OCI-M2 (cell line): ENCODE data around the gene PCGF1.

ENCODE experiments used
- DNase-seq: peaks from one replicate; lab custom pipeline; 2025; ENCODE audit not compliant: unreplicated experiment; lab: John Stamatoyannopoulos, UW

Gene PCGF1

GRCh38 chr2:74537140-74537539 is 29.6 kb upstream of the PCGF1 start:
- DNase-seq, result no peak

GRCh38 chr2:74536166-74536950 is 28.9 kb upstream of the PCGF1 start:
- DNase-seq, result no peak

GRCh38 chr2:74535440-74535965 is 28.0 kb upstream of the PCGF1 start:
- DNase-seq, result no peak

GRCh38 chr2:74534411-74534810 is 26.9 kb upstream of the PCGF1 start:
- DNase-seq, result no peak

- DNase-seq, result no peak
Measured at GRCh38 chr2:74533464-74533863, 26.0 kb upstream of the PCGF1 start.

GRCh38 chr2:74532222-74532621 is 24.7 kb upstream of the PCGF1 start:
- DNase-seq, result no peak

- DNase-seq, result no peak
Measured at GRCh38 chr2:74531666-74532065, 24.2 kb upstream of the PCGF1 start.

GRCh38 chr2:74530239-74531187 is 23.0 kb upstream of the PCGF1 start:
- DNase-seq, result no peak

- DNase-seq, result peak; percentile 62
Measured at GRCh38 chr2:74529357-74530238, 22.1 kb upstream of the PCGF1 start, which contains the start of the genes AUP1 and HTRA2. AUP1 (minus strand) TSS chr2:74529706; CDS start chr2:74529629, 77 bp downstream. HTRA2 (plus strand) TSS chr2:74529933; CDS start chr2:74530007, 74 bp downstream.

GRCh38 chr2:74528600-74529356 is 21.3 kb upstream of the PCGF1 start:
- no peak for DNase-seq

- no peak for DNase-seq
Measured at GRCh38 chr2:74527741-74528140, 20.2 kb upstream of the PCGF1 start.

GRCh38 chr2:74526649-74527230 is 19.2 kb upstream of the PCGF1 start:
- no peak for DNase-seq

GRCh38 chr2:74525717-74526648 is 18.5 kb upstream of the PCGF1 start, which contains the start of gene DQX1:
DQX1 (minus strand) TSS chr2:74526231; CDS start chr2:74525729, 502 bp downstream.
- DNase-seq, result no peak

GRCh38 chr2:74524955-74525716 is 17.6 kb upstream of the PCGF1 start:
- DNase-seq, result no peak

GRCh38 chr2:74524005-74524404 is 16.5 kb upstream of the PCGF1 start:
- DNase-seq, result no peak

- DNase-seq, result no peak
Measured at GRCh38 chr2:74522516-74522915, 15.0 kb upstream of the PCGF1 start.

- DNase-seq, result no peak
Measured at GRCh38 chr2:74516650-74517049, 9.2 kb upstream of the PCGF1 start.
